Measurements from ENCODE around the gene VWA1.
A peak's percentile ranks its signal among the peaks of the same experiment; 100 is the strongest.
"Not testable (repeated sequence)": the region's sequence is repeated elsewhere in the genome, so short reads cannot be mapped to it uniquely, and the experiment has no call there.

Gene VWA1

GRCh38 chr1:1470626-1471388, 35.3 kb downstream of the VWA1 start:
- Histone ChIP-seq H3K4me3 (ENCODE audit: severe bottlenecking) (peak overlapping the region; percentile 78), H3K27me3 (ENCODE audit: insufficient read depth, poor library complexity, severe bottlenecking) (no peaks in the 10 kb centered on the region), H3K9me3 (ENCODE audit: severe bottlenecking) (no peaks in the 10 kb centered on the region), H3K27ac (ENCODE audit: poor library complexity, severe bottlenecking) (peak overlapping the region; percentile 80), H3K4me1 (ENCODE audit: insufficient read depth, poor library complexity, severe bottlenecking) (no peaks in the 10 kb centered on the region), H3K36me3 (ENCODE audit: low read depth) (peaks cover 11% of the 10 kb centered on the region)
- DNase-seq (ENCODE audit: low spot score): no peak
- TF ChIP-seq CTCF (IDR thresholded peaks at IDR 0.05; ENCODE audit: poor library complexity, severe bottlenecking): no peak
- ATAC-seq (ENCODE audit: low read depth): peak; percentile 21

- no peaks in the 10 kb centered on the region for H3K4me1 ChIP-seq (ENCODE audit: insufficient read depth, poor library complexity, severe bottlenecking)
- ATAC-seq (ENCODE audit: low read depth) (peak; percentile 86), DNase-seq (ENCODE audit: low spot score) (peak; percentile 93)
- H3K27me3 ChIP-seq (ENCODE audit: insufficient read depth, poor library complexity, severe bottlenecking): no peaks in the 10 kb centered on the region
- peak within 1 kb of the TSS; percentile 80 for H3K27ac ChIP-seq (ENCODE audit: poor library complexity, severe bottlenecking)
- H3K9me3 ChIP-seq (ENCODE audit: severe bottlenecking): no peaks in the 10 kb centered on the region
- TF ChIP-seq CTCF (IDR thresholded peaks at IDR 0.05; ENCODE audit: poor library complexity, severe bottlenecking): no peak
- peak within 1 kb of the TSS; percentile 78 for H3K4me3 ChIP-seq (ENCODE audit: severe bottlenecking)
- H3K36me3 ChIP-seq (ENCODE audit: low read depth): peaks cover 14% of the 10 kb centered on the region
Measured at GRCh38 chr1:1471389-1472052, 36.0 kb downstream of the VWA1 start, which contains the start of gene ATAD3B. Gene ATAD3B (plus strand): TSS chr1:1471765. CDS start chr1:1471885, 120 bp downstream.

GRCh38 chr1:1472053-1472876, 36.8 kb downstream of the VWA1 start:
- H3K27ac ChIP-seq (ENCODE audit: poor library complexity, severe bottlenecking): peak overlapping the region; percentile 80
- ATAC-seq (ENCODE audit: low read depth): peak; percentile 40

GRCh38 chr1:1476011-1476410, 40.5 kb downstream of the VWA1 start:
- H3K4me1 ChIP-seq (ENCODE audit: insufficient read depth, poor library complexity, severe bottlenecking); H3K9me3 ChIP-seq (ENCODE audit: severe bottlenecking); ATAC-seq (ENCODE audit: low read depth); DNase-seq (ENCODE audit: low spot score); H3K27me3 ChIP-seq (ENCODE audit: insufficient read depth, poor library complexity, severe bottlenecking); H3K4me3 ChIP-seq (ENCODE audit: severe bottlenecking); H3K27ac ChIP-seq (ENCODE audit: poor library complexity, severe bottlenecking): not testable (repeated sequence)
- H3K36me3 ChIP-seq (ENCODE audit: low read depth): peaks cover 35% of the 10 kb centered on the region

More at GRCh38 chr1:1472053-1472876, 36.8 kb downstream of the VWA1 start:
- Histone ChIP-seq H3K4me3 (ENCODE audit: severe bottlenecking) (peak overlapping the region; percentile 78), H3K36me3 (ENCODE audit: low read depth) (peaks cover 21% of the 10 kb centered on the region)
- H3K9me3 ChIP-seq (ENCODE audit: severe bottlenecking); H3K4me1 ChIP-seq (ENCODE audit: insufficient read depth, poor library complexity, severe bottlenecking); H3K27me3 ChIP-seq (ENCODE audit: insufficient read depth, poor library complexity, severe bottlenecking); DNase-seq (ENCODE audit: low spot score): not testable (repeated sequence)

GRCh38 chr1:1477206-1477605, 41.7 kb downstream of the VWA1 start:
- TF ChIP-seq CTCF (IDR thresholded peaks at IDR 0.05; ENCODE audit: poor library complexity, severe bottlenecking): no peak
- Histone ChIP-seq H3K27me3 (ENCODE audit: insufficient read depth, poor library complexity, severe bottlenecking) (no peaks in the 10 kb centered on the region), H3K36me3 (ENCODE audit: low read depth) (peaks cover 39% of the 10 kb centered on the region), H3K27ac (ENCODE audit: poor library complexity, severe bottlenecking) (no peak overlapping the region), H3K4me1 (ENCODE audit: insufficient read depth, poor library complexity, severe bottlenecking) (no peaks in the 10 kb centered on the region), H3K9me3 (ENCODE audit: severe bottlenecking) (no peaks in the 10 kb centered on the region), H3K4me3 (ENCODE audit: severe bottlenecking) (no peak overlapping the region)
- ATAC-seq (ENCODE audit: low read depth): no peak
- DNase-seq (ENCODE audit: low spot score): no peak

Data from RWPE2 (cell line).